Measurements from ENCODE around the gene ECE2.

DNA sequence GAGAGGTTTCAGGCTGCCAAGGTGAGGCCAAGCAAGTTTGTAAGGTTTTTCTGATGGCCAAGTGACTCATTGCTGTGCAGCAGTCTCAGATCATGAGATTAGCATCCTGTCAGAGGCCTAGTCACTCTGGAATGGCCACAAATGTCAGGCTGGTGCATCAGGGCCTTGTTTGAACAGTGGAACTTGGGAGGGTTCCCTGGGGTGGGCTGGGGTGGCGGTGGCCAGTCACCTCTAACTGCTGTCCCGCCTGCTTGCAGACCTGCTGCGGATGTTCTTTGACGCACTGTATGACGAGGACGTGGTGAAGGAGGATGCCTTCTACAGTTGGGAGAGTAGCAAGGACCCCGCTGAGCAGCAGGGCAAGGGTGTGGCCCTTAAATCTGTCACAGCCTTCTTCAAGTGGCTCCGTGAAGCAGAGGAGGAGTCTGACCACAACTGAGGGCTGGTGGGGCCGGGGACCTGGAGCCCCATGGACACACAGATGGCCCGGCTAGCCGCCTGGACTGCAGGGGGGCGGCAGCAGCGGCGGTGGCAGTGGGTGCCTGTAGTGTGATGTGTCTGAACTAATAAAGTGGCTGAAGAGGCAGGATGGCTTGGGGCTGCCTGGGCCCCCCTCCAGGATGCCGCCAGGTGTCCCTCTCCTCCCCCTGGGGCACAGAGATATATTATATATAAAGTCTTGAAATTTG is 58.8 kb downstream of the ECE2 start:
- TF ChIP-seq, protein P1, sequence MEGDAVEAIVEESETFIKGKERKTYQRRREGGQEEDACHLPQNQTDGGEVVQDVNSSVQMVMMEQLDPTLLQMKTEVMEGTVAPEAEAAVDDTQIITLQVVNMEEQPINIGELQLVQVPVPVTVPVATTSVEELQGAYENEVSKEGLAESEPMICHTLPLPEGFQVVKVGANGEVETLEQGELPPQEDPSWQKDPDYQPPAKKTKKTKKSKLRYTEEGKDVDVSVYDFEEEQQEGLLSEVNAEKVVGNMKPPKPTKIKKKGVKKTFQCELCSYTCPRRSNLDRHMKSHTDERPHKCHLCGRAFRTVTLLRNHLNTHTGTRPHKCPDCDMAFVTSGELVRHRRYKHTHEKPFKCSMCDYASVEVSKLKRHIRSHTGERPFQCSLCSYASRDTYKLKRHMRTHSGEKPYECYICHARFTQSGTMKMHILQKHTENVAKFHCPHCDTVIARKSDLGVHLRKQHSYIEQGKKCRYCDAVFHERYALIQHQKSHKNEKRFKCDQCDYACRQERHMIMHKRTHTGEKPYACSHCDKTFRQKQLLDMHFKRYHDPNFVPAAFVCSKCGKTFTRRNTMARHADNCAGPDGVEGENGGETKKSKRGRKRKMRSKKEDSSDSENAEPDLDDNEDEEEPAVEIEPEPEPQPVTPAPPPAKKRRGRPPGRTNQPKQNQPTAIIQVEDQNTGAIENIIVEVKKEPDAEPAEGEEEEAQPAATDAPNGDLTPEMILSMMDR (IDR thresholded peaks at IDR 0.05): no peak
- no peak for TF ChIP-seq MXI1 (IDR thresholded peaks at IDR 0.05; ENCODE audit: low read depth, low read length)
- no peak for TF ChIP-seq TAF1 (IDR thresholded peaks at IDR 0.05; ENCODE audit: borderline replicate concordance, low read depth, low read length)
- TF ChIP-seq, protein P2, sequence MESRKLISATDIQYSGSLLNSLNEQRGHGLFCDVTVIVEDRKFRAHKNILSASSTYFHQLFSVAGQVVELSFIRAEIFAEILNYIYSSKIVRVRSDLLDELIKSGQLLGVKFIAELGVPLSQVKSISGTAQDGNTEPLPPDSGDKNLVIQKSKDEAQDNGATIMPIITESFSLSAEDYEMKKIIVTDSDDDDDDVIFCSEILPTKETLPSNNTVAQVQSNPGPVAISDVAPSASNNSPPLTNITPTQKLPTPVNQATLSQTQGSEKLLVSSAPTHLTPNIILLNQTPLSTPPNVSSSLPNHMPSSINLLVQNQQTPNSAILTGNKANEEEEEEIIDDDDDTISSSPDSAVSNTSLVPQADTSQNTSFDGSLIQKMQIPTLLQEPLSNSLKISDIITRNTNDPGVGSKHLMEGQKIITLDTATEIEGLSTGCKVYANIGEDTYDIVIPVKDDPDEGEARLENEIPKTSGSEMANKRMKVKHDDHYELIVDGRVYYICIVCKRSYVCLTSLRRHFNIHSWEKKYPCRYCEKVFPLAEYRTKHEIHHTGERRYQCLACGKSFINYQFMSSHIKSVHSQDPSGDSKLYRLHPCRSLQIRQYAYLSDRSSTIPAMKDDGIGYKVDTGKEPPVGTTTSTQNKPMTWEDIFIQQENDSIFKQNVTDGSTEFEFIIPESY (IDR thresholded peaks at IDR 0.05; ENCODE audit: borderline replicate concordance, low read depth): no peak

Measured in SK-N-SH (cell line).